Esophagus muscularis mucosa (tissue), 4 donors: ENCODE data around the gene LRRC71. TPM values are rescaled to one million over a fixed set of nuclear protein-coding genes. Genes with fewer than 3 reads are reported as not detected.

Experiments used
- DNase-seq: peaks from one replicate; pipeline ENCODE4 v3.0.0-alpha.2; 2017; ENCODE audit errors: extremely low spot score
- H3K27ac ChIP-seq, 4 donors: fragments of 200-600 bp; sonication (generic); replicated peaks in 1 of 4; 1 replicate in 3 of 4; 2 replicates in 1 of 4; pipeline ENCODE4 v1.5.1; 2016 to 2019; ENCODE audit warnings: mild to moderate bottlenecking in 1 of 4
- H3K27me3 ChIP-seq, 4 donors: fragments of 200-600 bp; sonication (generic); one replicate each; pipeline versions ENCODE4 v1.5.1 to v1.6.0; 2016 to 2019
- H3K36me3 ChIP-seq, 4 donors: fragments of 200-600 bp; sonication (generic); one replicate each; pipeline ENCODE4 v1.5.1; 2016 to 2019
- H3K4me1 ChIP-seq, 4 donors: fragments of 200-600 bp; sonication (generic); one replicate each; pipeline ENCODE4 v1.5.1; 2016 to 2019
- H3K4me3 ChIP-seq, 4 donors: fragments of 200-600 bp; sonication (generic); 1 replicate in 2 of 4; 2 replicates in 2 of 4; pipeline ENCODE4 v1.5.1; 2016 to 2019; ENCODE audit warnings: mild to moderate bottlenecking in 4 of 4, moderate library complexity in 1 of 4
- H3K9me3 ChIP-seq, 4 donors: fragments of 200-600 bp; sonication (generic); 1 replicate in 3 of 4; 2 replicates in 1 of 4; pipeline ENCODE4 v1.5.1; 2016 to 2019
- EP300 ChIP-seq: sonication (generic); formaldehyde crosslinking; IDR thresholded peaks from one replicate; pipeline ENCODE4 v1.6.1; 2017; ENCODE audit warnings: antibody characterized with exemption
- POLR2A ChIP-seq: fragments of 450-650 bp; IDR thresholded peaks from one replicate; pipeline ENCODE4 v1.6.1; 2017; ENCODE audit warnings: antibody characterized with exemption, moderate library complexity, mild to moderate bottlenecking, low read depth
- POLR2AphosphoS5 ChIP-seq, 2 donors: sonication (generic); formaldehyde crosslinking; IDR thresholded peaks; one replicate each; pipeline ENCODE4 v1.6.1; 2017; ENCODE audit warnings: antibody characterized with exemption in 2 of 2
- WGBS: methylation state at CpG from one replicate; pipeline ENCODE4 v1.1.5; 2018; 5-methylcytosine and 5-hydroxymethylcytosine counted together
- intact Hi-C: fragments of 100-400 bp; cut with DNase I; formaldehyde crosslinking; loops from one replicate; pipeline ENCODE4 v1.15.1; 2023
- total RNA-seq, 4 donors: library from RNA; depleted of rRNA; stranded (reverse); fragments of >200 nt; gene quantifications; one replicate each; pipeline versions ENCODE4 v1.1.0 to v1.2.1, GENCODE V29; 2016
- TF ChIP-seq, protein P1 (sequence below), 3 experiments: fragments of 200-600 bp in 2 of 3; fragments of 450-650 bp in 1 of 3; sonication (generic) in 2 of 3; IDR thresholded peaks; one replicate each; pipeline ENCODE4 v1.5.1; 2017 to 2019; ENCODE audit warnings: antibody characterized with exemption in 3 of 3, mild to moderate bottlenecking in 2 of 3, moderate library complexity in 1 of 3

The LRRC71 gene
- total RNA-seq, 4 donors from 2014 or later = not detected

DNA sequence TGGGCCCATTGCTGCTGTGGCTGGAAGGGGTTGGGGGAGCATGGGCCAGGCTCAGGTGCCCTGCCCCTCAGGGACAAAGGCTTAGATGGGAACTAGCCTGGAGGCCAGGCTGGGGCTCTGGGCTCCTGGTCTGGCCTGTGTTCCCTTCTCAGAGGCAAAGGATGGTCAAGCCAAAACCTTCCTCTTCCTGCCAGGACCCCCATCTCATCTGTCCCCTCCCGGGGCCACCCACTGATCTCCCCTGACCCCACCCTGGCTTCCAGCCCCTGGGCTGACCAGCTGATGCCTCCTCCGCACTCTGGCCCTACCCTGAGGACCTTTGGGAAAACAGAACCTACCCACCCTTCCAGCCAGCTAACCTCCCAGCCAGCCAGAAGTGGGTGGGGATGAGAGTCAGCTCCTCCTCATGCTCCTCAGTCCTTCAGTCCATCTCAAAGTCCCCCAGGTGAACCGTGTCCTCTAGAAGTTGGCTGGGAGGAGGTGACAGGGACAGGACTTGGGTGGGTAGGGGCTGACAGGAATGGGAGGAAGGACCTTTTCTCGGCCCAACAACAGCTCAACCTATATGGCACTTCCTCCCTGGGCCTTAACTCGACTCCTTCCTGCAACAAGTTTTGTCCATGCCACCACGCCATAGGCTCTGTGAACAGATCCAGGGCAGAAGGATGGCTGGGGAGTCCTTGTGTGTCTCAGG, 19.4 kb upstream of the LRRC71 start:
- 67% methylated on average over 5 of the region's 6 CpGs for WGBS
- no peak overlapping the region for H3K4me3 ChIP-seq
- TF ChIP-seq EP300 = no peak
- no peak for TF ChIP-seq POLR2AphosphoS5 (IDR thresholded peaks at IDR 0.05)
- TF ChIP-seq, protein P1, sequence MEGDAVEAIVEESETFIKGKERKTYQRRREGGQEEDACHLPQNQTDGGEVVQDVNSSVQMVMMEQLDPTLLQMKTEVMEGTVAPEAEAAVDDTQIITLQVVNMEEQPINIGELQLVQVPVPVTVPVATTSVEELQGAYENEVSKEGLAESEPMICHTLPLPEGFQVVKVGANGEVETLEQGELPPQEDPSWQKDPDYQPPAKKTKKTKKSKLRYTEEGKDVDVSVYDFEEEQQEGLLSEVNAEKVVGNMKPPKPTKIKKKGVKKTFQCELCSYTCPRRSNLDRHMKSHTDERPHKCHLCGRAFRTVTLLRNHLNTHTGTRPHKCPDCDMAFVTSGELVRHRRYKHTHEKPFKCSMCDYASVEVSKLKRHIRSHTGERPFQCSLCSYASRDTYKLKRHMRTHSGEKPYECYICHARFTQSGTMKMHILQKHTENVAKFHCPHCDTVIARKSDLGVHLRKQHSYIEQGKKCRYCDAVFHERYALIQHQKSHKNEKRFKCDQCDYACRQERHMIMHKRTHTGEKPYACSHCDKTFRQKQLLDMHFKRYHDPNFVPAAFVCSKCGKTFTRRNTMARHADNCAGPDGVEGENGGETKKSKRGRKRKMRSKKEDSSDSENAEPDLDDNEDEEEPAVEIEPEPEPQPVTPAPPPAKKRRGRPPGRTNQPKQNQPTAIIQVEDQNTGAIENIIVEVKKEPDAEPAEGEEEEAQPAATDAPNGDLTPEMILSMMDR (IDR thresholded peaks at IDR 0.05) = no peak
- no peak for TF ChIP-seq POLR2A
- H3K9me3 ChIP-seq = no peaks in the 10 kb centered on the region
- H3K27ac ChIP-seq = peak overlapping the region in 1 of 4 donors; percentile 30
- intact Hi-C loops = no loop called here
- H3K36me3 ChIP-seq = peaks cover 0 to 13% (median under 1%) of the 10 kb centered on the region in 4 donors
- DNase-seq = no peak
- H3K4me1 ChIP-seq = peaks cover 62 to 86% (median 66%) of the 10 kb centered on the region in 4 donors
- peaks cover 0 to 54% (median 0%) of the 10 kb centered on the region in 4 donors for H3K27me3 ChIP-seq

DNA sequence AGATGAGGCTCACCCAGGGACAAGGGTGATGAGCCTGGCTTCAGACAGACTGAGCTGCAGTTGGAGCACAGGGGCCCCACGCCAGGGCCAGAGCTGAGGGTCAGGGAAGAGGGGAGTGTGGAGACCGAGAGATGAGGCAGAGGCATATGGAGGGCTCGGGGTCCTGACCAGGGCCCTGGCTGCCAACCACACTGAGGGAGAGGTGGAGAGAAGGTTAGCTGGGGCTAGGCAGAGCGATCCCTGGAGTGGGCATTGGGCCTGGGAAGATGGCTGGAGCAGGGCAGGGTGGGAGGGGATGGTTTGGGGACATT, 18.9 kb upstream of the LRRC71 start:
- intact Hi-C loops = no loop called here
- DNase-seq = no peak
- H3K9me3 ChIP-seq = no peaks in the 10 kb centered on the region
- peaks cover 0 to 18% (median 5%) of the 10 kb centered on the region in 4 donors for H3K36me3 ChIP-seq
- H3K27me3 ChIP-seq = peaks cover 0 to 56% (median 0%) of the 10 kb centered on the region in 4 donors
- 80% methylated on average over 4 of the region's 4 CpGs for WGBS
- no peak overlapping the region for H3K4me3 ChIP-seq
- H3K27ac ChIP-seq = peak overlapping the region in 1 of 4 donors; percentile 30
- H3K4me1 ChIP-seq = peaks cover 57 to 81% (median 61%) of the 10 kb centered on the region in 4 donors
- TF ChIP-seq, protein P1 (IDR thresholded peaks at IDR 0.05) = no peak
- TF ChIP-seq EP300 (no peak), POLR2A (no peak), POLR2AphosphoS5 (IDR thresholded peaks at IDR 0.05) (no peak)

DNA sequence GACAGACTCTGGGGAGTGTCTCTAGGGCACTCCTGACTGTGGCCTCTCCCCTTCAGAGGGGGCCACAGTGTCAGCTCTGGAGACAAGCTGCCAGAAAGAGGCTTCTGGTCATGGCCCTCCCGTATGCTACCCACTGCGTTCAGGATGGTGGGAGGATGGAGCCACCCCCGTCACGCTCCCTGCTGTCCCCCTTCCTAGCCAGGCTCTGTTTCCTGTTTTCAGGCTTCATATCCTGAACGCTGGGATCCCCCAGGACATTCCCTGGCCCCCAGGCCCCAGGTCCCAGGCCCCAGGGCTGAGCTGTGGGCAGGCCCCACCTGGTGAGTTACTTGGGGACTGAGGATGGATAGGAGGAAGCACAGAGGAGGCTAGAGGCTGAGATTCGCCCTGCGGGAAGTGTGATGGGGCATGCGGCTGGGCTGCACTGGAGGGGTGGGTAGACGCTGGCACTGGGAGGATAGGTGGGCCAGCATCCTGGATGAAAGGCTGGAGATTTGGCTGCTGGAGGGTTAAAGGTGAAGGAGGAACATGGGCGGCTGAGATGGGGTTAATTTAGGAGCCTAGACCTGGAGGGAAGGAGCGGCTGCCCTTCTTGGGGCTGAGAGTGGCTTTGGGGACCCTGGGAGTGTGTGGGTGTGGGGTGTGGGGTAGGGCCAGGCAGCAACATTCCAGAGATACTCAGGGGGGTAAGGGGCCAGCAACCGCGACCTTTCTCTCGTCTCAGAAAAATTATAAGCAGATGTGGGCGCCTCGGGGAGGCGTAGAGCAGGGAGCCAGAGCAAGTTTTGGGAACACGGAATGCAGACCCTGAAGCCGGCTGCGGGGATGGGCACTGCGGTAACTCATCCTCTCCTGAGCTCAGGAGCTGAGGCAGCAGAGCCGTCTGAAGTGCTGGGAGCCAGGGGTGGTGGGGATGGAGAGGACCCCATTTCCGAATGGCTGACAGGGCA, 18.2 kb upstream of the LRRC71 start:
- intact Hi-C loops = no loop called here
- Histone ChIP-seq H3K4me1 (peaks cover 50 to 81% (median 60%) of the 10 kb centered on the region in 4 donors), H3K27me3 (peaks cover 0 to 59% (median 0%) of the 10 kb centered on the region in 4 donors), H3K4me3 (no peak overlapping the region), H3K36me3 (peaks cover 0 to 25% (median 9%) of the 10 kb centered on the region in 4 donors), H3K9me3 (no peaks in the 10 kb centered on the region), H3K27ac (peak overlapping the region in 1 of 4 donors; percentile 30)
- WGBS = 73% methylated on average over 16 of the region's 23 CpGs
- TF ChIP-seq POLR2AphosphoS5 (IDR thresholded peaks at IDR 0.05) (no peak), POLR2A (no peak), EP300 (no peak)
- TF ChIP-seq, protein P1 (IDR thresholded peaks at IDR 0.05) = no peak
- DNase-seq = no peak

DNA sequence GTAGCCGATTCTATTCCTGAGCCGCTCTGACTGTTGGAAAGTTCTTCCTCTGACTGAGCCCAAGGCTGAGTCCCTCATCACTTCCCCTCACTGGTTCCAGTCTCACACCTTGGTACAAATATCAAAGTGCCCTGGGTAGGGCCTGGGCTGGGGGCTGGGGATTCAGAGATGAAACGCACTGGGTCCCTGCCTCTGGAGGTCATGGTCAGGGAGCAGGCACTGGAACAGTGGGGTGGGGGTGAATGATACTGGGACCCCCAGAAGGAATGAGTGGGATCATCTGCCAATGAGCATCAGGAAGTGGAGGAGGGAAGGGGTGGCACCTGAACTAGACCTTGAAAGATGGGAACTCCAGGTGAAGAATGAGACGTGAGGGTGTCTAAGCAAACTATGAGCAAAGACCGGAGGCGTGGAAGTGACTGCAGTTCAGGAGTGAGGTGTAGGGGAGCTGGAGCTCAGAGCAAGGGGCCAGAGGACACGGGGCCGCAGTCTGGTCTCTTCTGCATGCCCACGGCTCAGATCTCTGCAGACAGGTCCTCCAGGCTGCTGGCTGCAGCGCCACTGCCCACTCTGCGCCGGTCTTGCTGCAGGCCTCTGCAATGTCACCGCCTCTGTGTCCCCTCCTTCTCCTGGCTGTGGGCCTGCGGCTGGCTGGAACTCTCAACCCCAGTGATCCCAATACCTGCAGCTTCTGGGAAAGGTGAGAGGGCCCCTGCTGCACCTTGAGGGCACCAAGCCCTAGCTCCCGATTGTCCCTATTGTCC, 16.9 kb upstream of the LRRC71 start:
- 86% methylated on average over 12 of the region's 15 CpGs for WGBS
- H3K9me3 ChIP-seq = no peaks in the 10 kb centered on the region
- peaks cover 45 to 79% (median 58%) of the 10 kb centered on the region in 4 donors for H3K4me1 ChIP-seq
- DNase-seq = no peak
- H3K27ac ChIP-seq = no peak overlapping the region
- no peak overlapping the region for H3K4me3 ChIP-seq
- intact Hi-C loops = no loop called here
- H3K36me3 ChIP-seq = peaks cover 0 to 37% (median 15%) of the 10 kb centered on the region in 4 donors
- TF ChIP-seq POLR2A (no peak), POLR2AphosphoS5 (IDR thresholded peaks at IDR 0.05) (no peak), EP300 (no peak)
- TF ChIP-seq, protein P1 (IDR thresholded peaks at IDR 0.05) = no peak
- peaks cover 0 to 60% (median 0%) of the 10 kb centered on the region in 4 donors for H3K27me3 ChIP-seq
